Mononuclear cell (primary cell): ENCODE data around the gene GNG7. TPM values are rescaled to one million over a fixed set of nuclear protein-coding genes. Genes with fewer than 3 reads are reported as not detected.

Experiments used
- H3K27me3 ChIP-seq: 2 replicates; pipeline ENCODE4 v1.6.0; 2011; ENCODE audit warnings: low read length, control low read depth; ENCODE audit not compliant: insufficient read depth
- H3K4me1 ChIP-seq: 2 replicates; pipeline ENCODE4 v1.5.1; 2011; ENCODE audit warnings: mild to moderate bottlenecking, low read length, control low read depth; ENCODE audit not compliant: insufficient read depth
- H3K4me3 ChIP-seq: 2 replicates; pipeline ENCODE4 v1.5.1; 2011; ENCODE audit warnings: mild to moderate bottlenecking, low read length, moderate library complexity
- H3K9me3 ChIP-seq: 2 replicates; pipeline ENCODE4 v1.5.1; 2011; ENCODE audit warnings: low read depth, mild to moderate bottlenecking, control low read depth, low read length
- total RNA-seq: library from RNA; depleted of rRNA; stranded (reverse); fragments of >200 nt; gene quantifications from one replicate; pipeline ENCODE4 v1.2.3, GENCODE V29; 2012

Gene GNG7
- total RNA-seq, 1 donor = 2.0 TPM

GRCh38 chr19:2636897-2637683, 65.4 kb downstream of the GNG7 start:
- Histone ChIP-seq H3K27me3 (no peaks in the 10 kb centered on the region), H3K4me1 (peaks cover 62% of the 10 kb centered on the region), H3K4me3 (no peak overlapping the region), H3K9me3 (no peaks in the 10 kb centered on the region)

GRCh38 chr19:2636141-2636896, 66.2 kb downstream of the GNG7 start:
- no peaks in the 10 kb centered on the region for H3K27me3 ChIP-seq
- no peak overlapping the region for H3K4me3 ChIP-seq
- H3K4me1 ChIP-seq = peaks cover 70% of the 10 kb centered on the region
- no peaks in the 10 kb centered on the region for H3K9me3 ChIP-seq

- Histone ChIP-seq H3K27me3 (no peaks in the 10 kb centered on the region), H3K9me3 (no peaks in the 10 kb centered on the region), H3K4me3 (no peak overlapping the region), H3K4me1 (peaks cover 84% of the 10 kb centered on the region)
These were observed 67.5 kb downstream of the GNG7 start for GRCh38 chr19:2634960-2635359.

- Histone ChIP-seq H3K9me3 (no peaks in the 10 kb centered on the region), H3K27me3 (no peaks in the 10 kb centered on the region), H3K4me3 (no peak overlapping the region), H3K4me1 (peaks cover 89% of the 10 kb centered on the region)
These were observed 68.1 kb downstream of the GNG7 start for GRCh38 chr19:2634228-2634951.

GRCh38 chr19:2633693-2634075, 68.8 kb downstream of the GNG7 start:
- H3K9me3 ChIP-seq = no peaks in the 10 kb centered on the region
- no peaks in the 10 kb centered on the region for H3K27me3 ChIP-seq
- peaks cover 92% of the 10 kb centered on the region for H3K4me1 ChIP-seq
- H3K4me3 ChIP-seq = no peak overlapping the region

- Histone ChIP-seq H3K27me3 (no peaks in the 10 kb centered on the region), H3K4me1 (peaks cover 95% of the 10 kb centered on the region), H3K4me3 (no peak overlapping the region), H3K9me3 (no peaks in the 10 kb centered on the region)
These were observed 71.2 kb downstream of the GNG7 start for GRCh38 chr19:2631213-2631821.

- Histone ChIP-seq H3K4me3 (no peak overlapping the region), H3K9me3 (no peaks in the 10 kb centered on the region), H3K4me1 (peaks cover 99% of the 10 kb centered on the region), H3K27me3 (no peaks in the 10 kb centered on the region)
These were observed 72.0 kb downstream of the GNG7 start for GRCh38 chr19:2630352-2631001.

GRCh38 chr19:2629491-2630351, 72.8 kb downstream of the GNG7 start:
- Histone ChIP-seq H3K9me3 (no peaks in the 10 kb centered on the region), H3K27me3 (no peaks in the 10 kb centered on the region), H3K4me3 (no peak overlapping the region), H3K4me1 (peaks cover 99% of the 10 kb centered on the region)

- no peaks in the 10 kb centered on the region for H3K27me3 ChIP-seq
- peaks cover 99% of the 10 kb centered on the region for H3K4me1 ChIP-seq
- H3K9me3 ChIP-seq = no peaks in the 10 kb centered on the region
- no peak overlapping the region for H3K4me3 ChIP-seq
These were observed 73.9 kb downstream of the GNG7 start for GRCh38 chr19:2628597-2628996.

- Histone ChIP-seq H3K9me3 (no peaks in the 10 kb centered on the region), H3K4me1 (peaks cover 96% of the 10 kb centered on the region), H3K27me3 (no peaks in the 10 kb centered on the region), H3K4me3 (no peak overlapping the region)
These were observed 74.6 kb downstream of the GNG7 start for GRCh38 chr19:2627855-2628254.

GRCh38 chr19:2627319-2627829, 75.1 kb downstream of the GNG7 start:
- Histone ChIP-seq H3K4me1 (peaks cover 96% of the 10 kb centered on the region), H3K27me3 (no peaks in the 10 kb centered on the region), H3K9me3 (no peaks in the 10 kb centered on the region), H3K4me3 (no peak overlapping the region)

GRCh38 chr19:2625434-2625833, 77.1 kb downstream of the GNG7 start:
- no peak overlapping the region for H3K4me3 ChIP-seq
- H3K9me3 ChIP-seq = no peaks in the 10 kb centered on the region
- peaks cover 96% of the 10 kb centered on the region for H3K4me1 ChIP-seq

GRCh38 chr19:2624537-2625091, 77.9 kb downstream of the GNG7 start:
- Histone ChIP-seq H3K4me3 (no peak overlapping the region), H3K9me3 (no peaks in the 10 kb centered on the region), H3K4me1 (peaks cover 96% of the 10 kb centered on the region), H3K27me3 (no peaks in the 10 kb centered on the region)

More at GRCh38 chr19:2625434-2625833, 77.1 kb downstream of the GNG7 start:
- no peaks in the 10 kb centered on the region for H3K27me3 ChIP-seq
